22Rv1 (cell line): ENCODE results near the gene DLGAP3.

Experiments
- H3K27ac ChIP-seq: fragments of 450-650 bp; 2 replicates; pipeline ENCODE4 v1.5.1; 2017
- CTCF ChIP-seq: fragments of 450-650 bp; IDR thresholded peaks from 2 replicates; pipeline ENCODE4 v1.5.1; 2017; ENCODE audit warnings: mild to moderate bottlenecking
- ZFX ChIP-seq: fragments of 450-650 bp; IDR thresholded peaks from 2 replicates; pipeline ENCODE4 v1.6.1; 2017; ENCODE audit warnings: antibody characterized with exemption, borderline replicate concordance

The DLGAP3 gene

GRCh38 chr1:34907487-34908090 lies 21.9 kb downstream of the DLGAP3 start:
- no peak overlapping the region for H3K27ac ChIP-seq
- TF ChIP-seq ZFX: no peak
- no peak for TF ChIP-seq CTCF

- H3K27ac ChIP-seq: no peak overlapping the region
- TF ChIP-seq ZFX: no peak
Observed at GRCh38 chr1:34906756-34907155, 22.7 kb downstream of the DLGAP3 start.

GRCh38 chr1:34906222-34906621 lies 23.2 kb downstream of the DLGAP3 start:
- H3K27ac ChIP-seq: no peak overlapping the region
- TF ChIP-seq ZFX (no peak), CTCF (no peak)

GRCh38 chr1:34905098-34905459 lies 24.4 kb downstream of the DLGAP3 start:
- TF ChIP-seq CTCF (no peak), ZFX (no peak)
- no peak overlapping the region for H3K27ac ChIP-seq

GRCh38 chr1:34904236-34905097 lies 25.0 kb downstream of the DLGAP3 start:
- no peak overlapping the region for H3K27ac ChIP-seq
- TF ChIP-seq ZFX: no peak
- no peak for TF ChIP-seq CTCF

- no peak for TF ChIP-seq CTCF
- TF ChIP-seq ZFX: no peak
- H3K27ac ChIP-seq: no peak overlapping the region
Observed at GRCh38 chr1:34901919-34902318, 27.5 kb downstream of the DLGAP3 start.

- TF ChIP-seq CTCF: no peak
- no peak for TF ChIP-seq ZFX
- H3K27ac ChIP-seq: no peak overlapping the region
Observed at GRCh38 chr1:34900775-34901502, 28.5 kb downstream of the DLGAP3 start.
